Frontal cortex (tissue), 4 donors: ENCODE measurements around the gene LCORL. TPM values are rescaled to one million over a fixed set of nuclear protein-coding genes. Genes with fewer than 3 reads are reported as not detected.

Experiments used
- DNase-seq, 2 donors: peaks; one replicate each; pipeline ENCODE4 v3.0.0; 2012; ENCODE audit warnings: low spot score in 2 of 2
- FAIRE-seq: peaks from 2 replicates; lab custom pipeline; 2012; peaks lifted over from hg19 to GRCh38; lab: Jason Lieb, UNC
- total RNA-seq: library from RNA; depleted of rRNA; stranded (reverse); fragments of >200 nt; gene quantifications from one replicate; pipeline ENCODE4 v1.2.3, GENCODE V29; 2014
- donor health status: control.
- donor health status: control.
- donor health status: control.

LCORL gene
- total RNA-seq, 1 donor from 2014 or later: 60.7 TPM

DNA sequence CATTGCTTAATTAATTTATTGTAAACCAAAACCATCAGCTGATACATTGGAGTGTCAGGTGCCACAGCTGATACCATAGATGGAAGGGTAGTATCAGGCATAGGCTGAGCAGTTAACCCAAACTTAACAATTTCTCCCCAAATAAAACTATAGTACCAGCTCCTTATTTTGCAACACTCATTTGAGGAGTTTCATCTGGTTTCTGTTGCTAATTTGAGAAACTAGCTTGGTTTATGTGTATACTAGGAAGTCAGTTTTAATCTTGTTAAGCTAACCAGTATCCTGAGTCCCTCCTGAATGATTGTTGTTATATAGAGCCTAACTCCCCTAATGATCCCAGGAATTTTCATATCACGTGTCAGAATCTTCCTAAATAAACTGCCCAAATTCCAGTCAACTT is 223.7 kb downstream of the LCORL start:
- FAIRE-seq (no peak), DNase-seq (no peak)

GRCh38 chr4:17794730-17795129 is 226.8 kb downstream of the LCORL start:
- DNase-seq: no peak
- FAIRE-seq: no peak

Other genes with a start within 250 kb of the LCORL start
- 5.3 TPM for gene FAM184B, start 240.1 kb downstream of the LCORL start, total RNA-seq
- gene DCAF16, start 211.0 kb downstream of the LCORL start, total RNA-seq: 35.1 TPM
- gene NCAPG, start 210.8 kb downstream of the LCORL start, total RNA-seq: 5.7 TPM